Breast epithelium (tissue), 4 donors: ENCODE measurements around the gene NDUFS7. TPM values are rescaled to one million over a fixed set of nuclear protein-coding genes. Genes with fewer than 3 reads are reported as not detected.
A peak's percentile ranks its signal among the peaks of the same experiment; 100 is the strongest.

ENCODE experiments used
- DNase-seq, 2 donors: peaks; one replicate each; pipeline ENCODE4 v3.0.0-alpha.2; 2019; ENCODE audit warnings: low spot score in 2 of 2
- H3K27ac ChIP-seq, 2 donors: fragments of 200-600 bp; sonication (generic) in 1 of 2; one replicate each; pipeline ENCODE4 v1.5.1; 2016 to 2019; ENCODE audit warnings: mild to moderate bottlenecking in 1 of 2
- H3K27me3 ChIP-seq, 2 donors: fragments of 200-600 bp; sonication (generic) in 1 of 2; one replicate each; pipeline versions ENCODE4 v1.5.1 to v1.6.0; 2017 to 2019; ENCODE audit warnings: control low read depth in 1 of 2, mild to moderate bottlenecking in 1 of 2
- H3K36me3 ChIP-seq: fragments of 200-600 bp; one replicate; pipeline ENCODE4 v1.5.1; 2019
- H3K4me1 ChIP-seq, 2 donors: fragments of 200-600 bp; sonication (generic); one replicate each; pipeline ENCODE4 v1.5.1; 2016 to 2019; ENCODE audit warnings: control low read depth in 1 of 2
- H3K4me3 ChIP-seq, 3 donors: fragments of 200-600 bp; sonication (generic); 1 replicate in 2 of 3; 2 replicates in 1 of 3; pipeline ENCODE4 v1.5.1; 2016 to 2019; ENCODE audit warnings: mild to moderate bottlenecking in 3 of 3, moderate library complexity in 2 of 3
- H3K9me3 ChIP-seq, 2 donors: fragments of 200-600 bp; sonication (generic) in 1 of 2; one replicate each; pipeline ENCODE4 v1.5.1; 2016 to 2019; ENCODE audit warnings: control low read depth in 1 of 2
- CTCF ChIP-seq, 3 donors: fragments of 450-650 bp; IDR thresholded peaks; one replicate each; pipeline ENCODE4 v1.5.1; 2016 to 2017; ENCODE audit warnings: antibody characterized with exemption in 3 of 3, mild to moderate bottlenecking in 3 of 3, moderate library complexity in 3 of 3
- POLR2A ChIP-seq: fragments of 450-650 bp; IDR thresholded peaks from one replicate; pipeline ENCODE4 v1.6.1; 2016; ENCODE audit warnings: antibody characterized with exemption, mild to moderate bottlenecking, moderate library complexity
- POLR2AphosphoS5 ChIP-seq, 3 donors: sonication (generic); formaldehyde crosslinking; IDR thresholded peaks; one replicate each; pipeline ENCODE4 v1.6.1; 2017; ENCODE audit warnings: antibody characterized with exemption in 3 of 3
- intact Hi-C: fragments of 100-400 bp; cut with DNase I; formaldehyde crosslinking; loops from one replicate; pipeline ENCODE4 v1.15.1; 2023; ENCODE audit warnings: low total_unique reads
- total RNA-seq, 3 donors: library from RNA; depleted of rRNA; stranded (reverse); fragments of >200 nt; gene quantifications; one replicate each; pipeline ENCODE4 v1.1.0, GENCODE V29; 2016

Gene NDUFS7
- total RNA-seq, 3 donors from 2014 or later: 67.5 to 122 (median 67.5) TPM

GRCh38 chr19:1416014-1416841 is 32.5 kb downstream of the NDUFS7 start:
- H3K27me3 ChIP-seq: no peaks in the 10 kb centered on the region
- H3K36me3 ChIP-seq: no peaks in the 10 kb centered on the region
- peak overlapping the region; percentile 95 to 97 for H3K27ac ChIP-seq
- no peak for TF ChIP-seq POLR2A
- TF ChIP-seq CTCF (IDR thresholded peaks at IDR 0.05): no peak
- peak in 1 of 3 donors; percentile 7 for TF ChIP-seq POLR2AphosphoS5 (IDR thresholded peaks at IDR 0.05)
- no peak for DNase-seq
- intact Hi-C loops: no loop called here
- no peaks in the 10 kb centered on the region for H3K9me3 ChIP-seq
- peak overlapping the region in 2 of 3 donors; percentile 18 to 51 for H3K4me3 ChIP-seq
- peaks cover 40 to 53% of the 10 kb centered on the region in 2 donors for H3K4me1 ChIP-seq

- no peaks in the 10 kb centered on the region for H3K36me3 ChIP-seq
- H3K9me3 ChIP-seq: no peaks in the 10 kb centered on the region
- DNase-seq: no peak
- no peaks in the 10 kb centered on the region for H3K27me3 ChIP-seq
- peaks cover 36 to 46% of the 10 kb centered on the region in 2 donors for H3K4me1 ChIP-seq
- TF ChIP-seq CTCF (IDR thresholded peaks at IDR 0.05): no peak
- peak in 1 of 3 donors; percentile 18 for TF ChIP-seq POLR2AphosphoS5 (IDR thresholded peaks at IDR 0.05)
- intact Hi-C loops: no loop called here
- H3K4me3 ChIP-seq: peak overlapping the region in 1 of 3 donors; percentile 51
- H3K27ac ChIP-seq: peak overlapping the region; percentile 95 to 97
These were observed 33.4 kb downstream of the NDUFS7 start for GRCh38 chr19:1417145-1417544.

GRCh38 chr19:1417681-1418495 is 34.2 kb downstream of the NDUFS7 start:
- H3K36me3 ChIP-seq: no peaks in the 10 kb centered on the region
- H3K27ac ChIP-seq: peak overlapping the region; percentile 95 to 97
- H3K4me3 ChIP-seq: peak overlapping the region in 1 of 3 donors; percentile 51
- no peak for DNase-seq
- TF ChIP-seq CTCF (IDR thresholded peaks at IDR 0.05) (no peak), POLR2A (no peak), POLR2AphosphoS5 (IDR thresholded peaks at IDR 0.05) (no peak)
- H3K27me3 ChIP-seq: no peaks in the 10 kb centered on the region
- intact Hi-C loops: no loop called here
- H3K9me3 ChIP-seq: no peaks in the 10 kb centered on the region
- H3K4me1 ChIP-seq: peaks cover 30 to 39% of the 10 kb centered on the region in 2 donors

- DNase-seq: no peak
- Histone ChIP-seq H3K36me3 (no peaks in the 10 kb centered on the region), H3K27ac (peak overlapping the region; percentile 95 to 97), H3K4me3 (no peak overlapping the region), H3K9me3 (no peaks in the 10 kb centered on the region), H3K27me3 (no peaks in the 10 kb centered on the region), H3K4me1 (peaks cover 26 to 33% of the 10 kb centered on the region in 2 donors)
- TF ChIP-seq POLR2AphosphoS5 (IDR thresholded peaks at IDR 0.05) (no peak), CTCF (IDR thresholded peaks at IDR 0.05) (no peak), POLR2A (no peak)
- intact Hi-C loops: no loop called here
These were observed 34.7 kb downstream of the NDUFS7 start for GRCh38 chr19:1418496-1418775.
